Activated effector memory CD4-positive, alpha-beta T cell treated with Interleukin-2 at 50 U/mL for 16 hours (primary cell): Measurements from ENCODE around the gene IGSF3.
A peak's percentile ranks its signal among the peaks of the same experiment; 100 is the strongest.

ENCODE experiments used
- DNase-seq: peaks from one replicate; pipeline ENCODE4 v3.0.0-alpha.2; 2020

The IGSF3 gene

DNA sequence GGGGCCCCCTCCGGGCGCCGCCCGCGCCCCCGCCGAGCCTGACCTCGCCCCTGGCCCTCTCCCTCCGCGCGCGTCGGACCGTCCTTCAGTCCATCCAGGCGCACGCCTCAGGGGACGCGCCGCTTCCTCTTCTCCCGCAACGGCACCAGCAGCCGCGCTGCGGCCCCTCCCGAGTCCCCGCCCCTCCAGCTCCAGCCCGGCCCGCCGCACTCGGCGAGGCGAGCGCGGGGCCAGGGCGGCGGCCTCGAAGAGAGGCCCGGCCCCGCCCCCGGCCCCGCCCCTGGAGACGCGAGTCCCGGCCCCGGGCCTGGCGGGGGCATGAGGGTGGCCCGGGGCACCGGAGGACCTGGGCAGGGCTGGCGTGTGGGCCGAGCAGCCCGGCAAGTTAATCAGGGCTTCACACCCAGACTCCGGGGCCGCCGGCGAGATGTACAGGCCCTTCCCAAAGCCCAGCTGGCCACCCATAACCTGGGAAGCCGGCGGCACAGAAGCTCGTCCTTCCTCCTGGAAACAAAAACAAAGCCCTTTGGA, at the start of gene IGSF3:
TSS of gene IGSF3 (minus strand) at position 159 of the 531 bp plus-strand sequence. CDS start 1,407 bp downstream, outside the sequence.
- DNase-seq, result peak; percentile 25

DNA sequence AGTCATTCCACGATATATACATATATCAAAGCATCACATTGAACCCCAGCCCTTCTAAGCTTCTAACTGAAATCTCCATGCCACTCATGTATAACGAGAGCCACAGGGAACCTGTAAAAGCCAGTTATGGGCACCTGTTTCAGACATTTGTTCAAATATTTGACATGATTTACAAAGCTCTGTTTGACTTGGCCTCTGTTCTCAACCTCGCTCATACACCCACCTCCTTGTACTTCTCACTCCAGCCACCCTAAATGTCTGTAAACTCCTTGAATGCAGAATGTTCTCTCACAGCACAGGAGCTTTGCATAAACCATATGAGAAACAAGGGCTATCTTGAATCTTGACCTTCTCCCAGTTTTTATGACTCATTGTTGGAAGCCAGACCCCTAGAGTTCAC, 49.8 kb upstream of the IGSF3 start:
- no peak for DNase-seq

DNA sequence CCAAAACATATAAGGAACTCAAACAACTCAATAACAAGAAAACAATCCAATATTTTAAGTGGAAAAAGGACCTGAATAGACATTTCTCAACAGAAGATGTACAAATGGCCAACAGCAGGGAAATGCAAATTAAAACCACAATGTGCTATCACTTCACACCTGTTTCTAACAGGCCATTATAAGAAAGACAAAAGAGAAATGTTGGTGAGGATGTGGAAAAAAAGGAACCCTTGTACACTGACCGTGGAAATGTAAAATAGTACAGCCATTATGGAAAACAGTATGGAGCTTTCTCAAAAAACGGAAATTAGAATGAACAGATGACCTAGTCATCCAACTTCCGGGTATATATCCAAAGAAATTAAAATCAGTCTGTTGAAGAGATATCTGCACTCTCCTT, 48.9 kb upstream of the IGSF3 start:
- DNase-seq, result no peak

GRCh38 chr1:116713474-116713873, 45.9 kb upstream of the IGSF3 start:
- DNase-seq, result no peak

DNA sequence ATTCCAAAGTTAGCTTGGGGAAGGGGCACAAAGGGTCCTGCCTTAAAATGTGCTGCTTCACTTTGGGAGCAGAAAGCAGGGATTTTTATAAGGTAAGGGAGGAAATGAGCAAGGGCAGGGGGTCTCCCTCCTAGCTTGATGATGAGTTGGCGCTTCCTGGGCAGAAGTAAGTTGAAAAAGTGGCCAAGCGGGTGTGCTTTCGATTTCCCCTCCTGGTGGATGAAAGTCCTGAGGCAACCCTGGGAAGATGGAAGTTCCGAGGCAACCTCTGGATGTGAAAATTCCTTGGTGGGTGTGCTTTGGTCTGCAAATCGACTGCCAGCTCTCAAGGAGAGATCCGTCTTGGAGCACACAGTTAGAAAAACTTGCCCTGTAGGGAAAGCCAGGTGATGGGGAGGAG, 45.0 kb upstream of the IGSF3 start:
- no peak for DNase-seq

- DNase-seq, result no peak
These were observed 43.8 kb upstream of the IGSF3 start for GRCh38 chr1:116711263-116711840.

DNA sequence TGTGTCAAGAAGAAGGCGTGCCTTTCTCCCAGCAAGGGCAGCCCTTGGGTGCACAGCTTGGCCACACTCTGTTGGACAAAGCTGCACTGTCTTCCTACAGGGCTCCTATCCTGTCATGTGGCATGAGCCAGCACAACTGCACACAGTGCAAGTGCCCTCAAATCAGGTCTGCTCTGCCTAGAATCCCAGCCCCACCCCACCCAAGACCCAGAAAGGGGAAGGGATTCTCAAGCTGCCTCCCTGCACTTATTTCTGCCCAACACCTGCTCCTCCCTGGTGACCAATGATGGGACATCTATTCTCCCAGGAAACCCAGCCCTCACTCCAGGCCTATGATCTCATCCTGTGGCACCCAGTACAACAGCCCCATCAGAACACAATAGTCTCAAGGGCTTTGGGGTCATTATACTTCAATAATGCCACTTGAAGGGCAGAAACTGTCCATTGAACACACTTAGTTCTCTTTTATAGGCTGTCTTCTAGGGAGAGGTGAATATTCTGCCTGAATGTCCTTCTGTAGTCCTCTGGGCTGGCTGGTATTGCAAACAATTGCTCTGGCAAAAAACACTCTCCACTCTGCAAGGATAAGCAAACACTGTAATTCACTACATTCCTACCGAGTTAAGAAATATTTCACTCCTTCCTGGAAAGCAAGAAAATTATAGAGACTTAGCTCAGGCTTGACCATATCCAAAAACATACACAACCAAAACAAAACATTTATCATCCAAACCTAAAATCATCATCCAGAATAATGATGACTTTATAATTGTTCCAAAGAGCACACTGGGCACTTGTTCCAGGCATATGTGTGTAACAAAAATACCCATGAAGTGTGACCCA, 43.1 kb upstream of the IGSF3 start:
- no peak for DNase-seq

DNA sequence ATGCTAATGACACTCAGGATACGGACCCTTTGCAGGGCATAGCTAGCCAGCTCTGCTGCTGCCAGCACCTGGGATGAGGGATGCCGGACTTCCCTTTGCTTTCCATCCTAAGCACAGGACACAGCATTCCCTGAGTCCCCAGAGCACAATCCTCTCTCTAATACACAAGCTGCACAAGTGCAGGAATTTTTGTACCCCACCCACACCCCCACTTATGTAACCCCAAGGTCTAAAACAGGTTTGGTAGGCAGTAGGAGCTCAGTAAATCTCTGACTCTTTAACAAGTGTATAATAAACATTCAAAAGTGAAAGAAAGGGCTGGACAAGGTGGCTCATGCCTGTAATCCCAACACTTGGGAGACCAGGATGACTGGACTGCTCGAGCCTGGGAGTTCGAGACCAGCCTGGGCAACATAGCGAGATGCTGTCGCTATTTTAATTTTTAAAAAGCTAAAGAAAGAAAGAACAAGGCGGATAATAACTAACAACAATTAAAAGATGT, 42.2 kb upstream of the IGSF3 start:
- DNase-seq, result no peak

DNA sequence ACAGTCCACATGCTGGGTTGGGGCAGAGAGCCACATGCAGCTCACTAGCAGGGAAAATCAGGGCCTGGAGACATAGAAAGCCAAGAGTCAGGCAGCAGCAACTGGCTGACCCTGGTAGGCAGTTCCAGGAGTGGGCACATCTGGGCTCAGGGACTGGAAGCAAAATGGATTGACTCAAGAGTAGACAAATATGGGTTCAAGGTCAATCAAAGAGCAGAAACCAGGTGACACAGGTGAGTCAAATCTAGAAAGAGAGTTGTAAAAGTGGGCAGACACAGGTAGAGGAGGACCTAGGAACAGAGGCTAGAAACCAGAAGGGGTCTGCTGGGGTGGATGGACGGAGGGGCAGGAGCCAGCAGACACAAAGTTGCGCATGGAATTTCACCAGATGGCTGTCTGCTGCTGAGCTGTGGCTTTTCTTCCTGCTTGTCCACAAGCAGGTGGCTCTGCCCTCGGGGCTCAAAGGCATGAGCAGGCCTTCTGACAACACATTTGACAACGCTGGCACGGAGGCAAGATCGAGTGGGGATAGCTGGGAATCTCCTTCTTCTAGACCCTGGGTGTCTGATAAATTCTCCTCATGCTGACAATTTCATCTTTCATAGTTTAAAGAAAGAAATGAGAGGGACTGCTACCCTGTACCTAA, 40.8 kb upstream of the IGSF3 start:
- no peak for DNase-seq

DNA sequence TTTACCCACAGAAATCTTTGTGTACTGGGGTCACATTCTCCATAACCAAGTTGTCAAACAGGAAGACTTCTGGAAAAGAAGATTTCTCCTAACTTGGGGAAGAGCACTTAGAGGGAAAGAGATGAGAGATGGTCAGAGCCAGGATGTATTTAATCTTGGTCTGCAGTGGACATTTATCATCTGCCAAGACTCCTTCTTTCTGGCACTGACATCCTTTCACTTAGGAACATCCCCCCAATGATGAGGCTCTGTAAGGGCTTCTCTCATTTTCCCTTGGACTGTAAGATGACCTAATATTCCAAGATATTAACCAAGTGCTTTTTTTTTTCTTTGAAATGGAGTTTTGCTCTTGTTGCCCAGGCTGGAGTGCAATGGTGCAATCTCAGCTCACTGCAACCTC, 39.3 kb upstream of the IGSF3 start:
- DNase-seq, result no peak

DNA sequence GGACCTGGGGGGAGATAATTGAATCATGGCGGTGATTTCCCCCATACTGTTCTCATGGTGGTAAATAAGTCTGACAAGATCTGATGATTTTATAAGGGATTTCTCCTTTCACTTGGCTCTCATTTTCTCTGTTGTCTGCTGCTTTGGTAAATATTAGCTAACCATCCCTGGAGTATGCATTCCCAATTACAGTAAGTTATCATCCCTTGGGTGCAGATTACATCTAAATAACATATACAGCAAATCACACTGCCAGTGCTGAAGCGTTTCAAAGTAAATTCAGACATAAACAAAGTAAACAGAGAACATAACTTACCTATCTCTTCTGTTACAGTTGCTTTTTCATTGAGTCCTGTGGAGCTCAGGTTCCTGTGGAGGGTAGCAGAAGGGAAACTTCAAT, 38.6 kb upstream of the IGSF3 start:
- no peak for DNase-seq

- no peak for DNase-seq
These were observed 36.7 kb upstream of the IGSF3 start for GRCh38 chr1:116704278-116704677.

DNA sequence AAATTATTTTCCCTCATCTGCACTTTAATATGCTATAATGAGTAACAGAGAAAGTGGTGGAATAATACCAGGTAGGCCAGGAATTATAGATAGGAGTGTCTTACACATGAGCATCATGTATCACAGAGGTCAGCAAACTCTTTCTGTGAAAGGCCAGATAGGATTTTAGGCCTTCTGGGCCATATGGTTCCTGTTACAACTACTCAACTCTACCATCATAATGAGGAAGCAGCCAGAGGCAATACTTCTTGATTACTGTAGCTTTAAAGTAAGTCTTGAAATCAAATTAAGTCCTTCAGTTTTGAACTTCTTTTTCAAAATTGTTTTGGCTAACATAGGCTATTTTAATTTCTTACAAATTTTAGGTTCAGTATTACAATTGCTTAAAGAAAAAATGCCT, 32.1 kb upstream of the IGSF3 start:
- no peak for DNase-seq

GRCh38 chr1:116698244-116698595, 30.7 kb upstream of the IGSF3 start:
- no peak for DNase-seq

GRCh38 chr1:116697548-116698243, 30.2 kb upstream of the IGSF3 start:
- DNase-seq, result no peak

GRCh38 chr1:116694524-116694923, 27.0 kb upstream of the IGSF3 start:
- DNase-seq, result no peak

DNA sequence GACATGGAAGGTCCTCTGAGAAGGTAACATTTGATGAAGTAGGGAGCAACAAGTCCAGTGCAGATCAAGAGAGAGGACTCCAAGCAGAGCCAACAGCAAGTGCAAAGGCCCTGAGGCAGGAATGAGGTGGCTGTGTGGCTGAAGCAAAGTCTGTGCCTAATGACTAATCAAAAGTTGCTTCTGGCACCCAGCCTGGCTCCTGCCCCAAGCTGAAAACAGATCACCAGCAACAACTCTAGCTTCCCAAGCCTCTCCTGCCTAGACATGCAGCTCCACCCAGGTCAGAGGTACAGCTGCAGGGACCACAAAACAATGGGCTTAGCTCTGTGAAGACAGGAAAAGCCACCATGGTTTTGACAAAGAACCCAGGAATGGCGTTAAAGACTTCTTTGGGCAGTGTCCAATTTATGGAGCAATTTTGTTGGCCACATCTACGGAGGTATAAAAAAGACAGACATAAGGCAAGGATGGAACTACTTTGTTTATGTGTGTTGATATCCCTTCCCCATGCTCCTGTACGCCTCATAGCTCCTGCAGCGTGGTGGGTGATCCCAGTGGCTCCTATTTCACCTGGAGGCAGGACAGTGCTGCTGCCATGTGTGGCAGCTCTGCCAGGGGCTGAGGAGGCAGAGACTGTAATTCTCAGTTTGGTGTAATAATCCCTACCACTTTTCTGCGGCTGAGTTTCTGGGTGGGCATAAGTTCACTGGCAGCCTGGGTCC, 26.4 kb upstream of the IGSF3 start:
- no peak for DNase-seq

DNA sequence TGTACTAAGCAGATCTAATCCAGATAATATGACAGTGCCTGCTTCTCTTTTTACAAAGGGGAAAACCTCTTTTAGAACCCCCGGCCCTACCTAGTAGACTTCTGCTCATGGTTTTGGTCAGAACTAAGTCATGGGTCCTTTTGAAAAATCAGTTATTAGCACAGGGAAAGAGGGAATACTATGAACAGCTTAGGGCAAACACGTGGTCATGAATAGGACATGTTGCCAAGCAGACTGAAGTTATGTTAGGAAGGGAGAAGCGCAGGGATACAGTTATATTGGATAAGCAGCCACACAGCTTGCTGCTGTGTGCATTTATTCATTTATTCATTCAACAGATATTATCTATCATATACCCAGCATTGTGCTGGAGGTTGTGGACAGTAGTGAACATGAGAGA, 25.3 kb upstream of the IGSF3 start:
- no peak for DNase-seq

GRCh38 chr1:116690849-116691406, 23.4 kb upstream of the IGSF3 start:
- no peak for DNase-seq

GRCh38 chr1:116690396-116690848, 22.9 kb upstream of the IGSF3 start:
- no peak for DNase-seq

GRCh38 chr1:116686723-116687352, 19.3 kb upstream of the IGSF3 start:
- no peak for DNase-seq

DNA sequence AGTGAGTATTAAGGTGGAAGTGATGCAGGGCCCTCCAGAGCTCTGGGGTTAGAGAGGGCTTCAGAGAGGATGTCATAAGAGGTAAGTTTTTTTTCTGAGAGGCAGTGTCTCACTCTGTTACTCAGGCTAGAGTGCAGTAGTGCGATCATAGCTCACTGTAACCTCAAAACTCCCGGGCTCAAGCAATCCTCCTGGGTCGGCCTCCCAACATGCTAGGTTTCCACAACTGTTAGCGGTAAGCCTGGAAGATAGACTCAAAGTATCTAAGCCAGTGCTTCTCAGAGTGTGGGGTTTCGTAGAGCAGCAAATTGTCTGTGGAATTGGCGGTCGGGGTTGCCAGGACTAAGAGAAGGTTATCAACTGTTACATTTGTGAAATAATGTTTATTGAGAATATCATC, 18.6 kb upstream of the IGSF3 start:
- DNase-seq, result no peak
